K562 (cell line): ENCODE measurements around the gene USF2. TPM values are rescaled to one million over a fixed set of nuclear protein-coding genes. Genes with fewer than 3 reads are reported as not detected.

Experiments used
- ATAC-seq: fragments of 200-7000 bp; cut with Tn5 transposase; 3 replicates; pipeline ENCODE4 v1.9.1; 2020; ENCODE audit warnings: moderate library complexity
- BruUV-seq: library from RNA; stranded (reverse); fragments of 400-500 nt; replicated peaks from 2 replicates; lab custom pipeline; 2021; lab: Mats Ljungman, UMichigan
- CTCF ChIA-PET: fragments of 300-600 bp; formaldehyde crosslinking; extraction: SDS; loops from one replicate; lab custom pipeline; 2021; ENCODE audit warnings: low intra/inter-chr PET ratio; lab: Yijun Ruan, JAX
- POLR2A ChIA-PET: fragments of 300-600, 350-650 bp; sonication (Branson Sonifier 250); formaldehyde crosslinking; extraction: SDS; loops from one replicate; lab custom pipeline; 2021; ENCODE audit warnings: antibody characterized with exemption, inconsistent platforms; lab: Yijun Ruan, JAX
- DNase-seq, 4 experiments: peaks; one replicate each; pipeline versions ENCODE4 v3.0.0 to v3.0.0-alpha.2; 2011 to 2018; ENCODE audit warnings: low spot score in 3 of 4, mixed read lengths in 3 of 4; ENCODE audit errors: extremely low read depth in 1 of 4
- FAIRE-seq: peaks from 2 replicates; lab custom pipeline; 2011; peaks lifted over from hg19 to GRCh38; lab: Jason Lieb, UNC
- H2AFZ ChIP-seq: 2 replicates; pipeline ENCODE4 v1.6.0; 2011; ENCODE audit warnings: low read depth, low read length, control low read depth, inconsistent platforms
- H3K27ac ChIP-seq: fragments of 200-600 bp; 3 replicates; pipeline ENCODE4 v1.8.0; 2011; ENCODE audit warnings: low read depth, mild to moderate bottlenecking, control low read depth, inconsistent platforms, low read length, moderate library complexity, mixed read lengths; ENCODE audit errors: extremely low read depth
- H3K27me3 ChIP-seq, 2 experiments: fragments of 300-600 bp in 1 of 2; 2 replicates in 1 of 2; 3 replicates in 1 of 2; pipeline versions ENCODE4 v1.6.0 to v1.8.0; 2011; ENCODE audit warnings: inconsistent platforms in 2 of 2, low read length in 2 of 2, mild to moderate bottlenecking in 1 of 2, mixed read lengths in 1 of 2, moderate library complexity in 1 of 2; ENCODE audit not compliant: control insufficient read depth in 2 of 2, insufficient read depth in 2 of 2
- H3K36me3 ChIP-seq: fragments of 300-600 bp; 3 replicates; pipeline ENCODE4 v1.8.0; 2011; ENCODE audit warnings: mild to moderate bottlenecking, low read length, inconsistent platforms; ENCODE audit not compliant: control insufficient read depth, insufficient read depth
- H3K4me1 ChIP-seq, 2 experiments: fragments of 200-600 bp in 1 of 2; replicated peaks in 1 of 2; 2 replicates in 1 of 2; 3 replicates in 1 of 2; pipeline versions ENCODE4 v1.5.1 to v1.8.0; 2011; ENCODE audit warnings: inconsistent platforms in 2 of 2, low read length in 2 of 2, mild to moderate bottlenecking in 1 of 2, mixed read lengths in 1 of 2, moderate library complexity in 1 of 2; ENCODE audit not compliant: control insufficient read depth in 2 of 2, insufficient read depth in 2 of 2
- H3K4me2 ChIP-seq: 2 replicates; pipeline ENCODE4 v1.6.1; 2011; ENCODE audit warnings: low read length, control low read depth, inconsistent platforms, mixed read lengths; ENCODE audit not compliant: insufficient read depth
- H3K4me3 ChIP-seq: fragments of 200-600 bp; sonication (generic), shearing (Covaris generic); 2 replicates; pipeline ENCODE4 v1.5.1; 2016; ENCODE audit warnings: control low read depth, inconsistent platforms
- H3K79me2 ChIP-seq: fragments of 200-600 bp; 3 replicates; pipeline ENCODE4 v1.8.0; 2011; ENCODE audit warnings: low read length, inconsistent platforms; ENCODE audit not compliant: control insufficient read depth, insufficient read depth
- H3K9ac ChIP-seq, 2 experiments: 2 replicates each; pipeline versions ENCODE4 v1.6.0 to v1.6.1; 2011; ENCODE audit warnings: low read depth in 2 of 2, low read length in 2 of 2, control low read depth in 1 of 2, inconsistent platforms in 1 of 2, mild to moderate bottlenecking in 1 of 2, mixed read lengths in 1 of 2; ENCODE audit not compliant: insufficient read depth in 1 of 2
- H3K9me1 ChIP-seq: one replicate; pipeline ENCODE4 v1.6.0; 2011; ENCODE audit warnings: inconsistent platforms, mild to moderate bottlenecking, low read length, moderate library complexity; ENCODE audit not compliant: control insufficient read depth, insufficient read depth
- H3K9me3 ChIP-seq: replicated peaks from 2 replicates; pipeline ENCODE4 v1.5.1; 2011; ENCODE audit warnings: low read depth, low read length, inconsistent platforms; ENCODE audit not compliant: control insufficient read depth, insufficient read depth
- H4K20me1 ChIP-seq: replicated peaks from 2 replicates; pipeline ENCODE4 v1.6.1; 2011; ENCODE audit warnings: low read length, inconsistent platforms, mixed read lengths; ENCODE audit not compliant: control insufficient read depth, insufficient read depth
- KDM4B ChIP-seq, 2 experiments: fragments of 450-650 bp in 1 of 2; sonication (generic) in 1 of 2; IDR thresholded peaks; 2 replicates each; pipeline ENCODE4 v1.6.1; 2016 to 2017; ENCODE audit warnings: borderline replicate concordance in 2 of 2, antibody characterized with exemption in 1 of 2, low read depth in 1 of 2, mild to moderate bottlenecking in 1 of 2
- PRDM10 ChIP-seq: fragments of 450-650 bp; IDR thresholded peaks from 2 replicates; pipeline ENCODE4 v1.6.1; 2018; ENCODE audit not compliant: partially characterized antibody
- SRSF3 ChIP-seq: fragments of 200-400 bp; formaldehyde crosslinking; IDR thresholded peaks from 2 replicates; pipeline ENCODE4 v1.6.1; 2016; ENCODE audit warnings: mild to moderate bottlenecking, low read length, moderate library complexity; ENCODE audit not compliant: insufficient read depth
- WGBS: fragments of 100-300 bp; shearing (Covaris generic); methylation state at CpG from one replicate; pipeline ENCODE4 v1.1.6; 2016; ENCODE audit warnings: low coverage, mixed read lengths; ENCODE audit not compliant: insufficient coverage; ENCODE audit errors: missing lambda C conversion rate; 5-methylcytosine and 5-hydroxymethylcytosine counted together
- in situ Hi-C: fragments of 300-500 bp; cut with MboI; formaldehyde crosslinking; loops from 4 replicates; pipeline ENCODE4 v1.15.0; 2018; ENCODE audit warnings: inconsistent platforms, mixed read lengths
- intact Hi-C: fragments of 100-400 bp; cut with micrococcal nuclease; formaldehyde crosslinking; loops from 2 replicates; pipeline ENCODE4 v1.14.2; 2022
- polyA plus RNA-seq, 8 experiments: library from polyadenylated mRNA; depleted of rRNA in 4 of 8; stranded (reverse) in 5 of 8; unstranded in 3 of 8; fragments of >200 nt; fragmentation: Nextera tagmentation in 2 of 8; fragmentation: Illumina TruSeq in 1 of 8; extraction: Ambion mirVana in 2 of 8; extraction: Trizol in 1 of 8; gene quantifications; 2 replicates each; pipeline versions ENCODE4 v1.2.1 to v1.2.3, GENCODE V29; 2011 to 2014; ENCODE audit warnings: inconsistent platforms in 1 of 8, missing spikeins in 1 of 8
- total RNA-seq, 7 experiments: library from RNA; depleted of rRNA in 6 of 7; stranded (reverse); fragments of >200 nt in 6 of 7; fragmentation: Illumina TruSeq in 2 of 7; extraction: Trizol in 2 of 7; gene quantifications; 2 replicates each; pipeline versions ENCODE4 v1.2.1 to v1.2.3, GENCODE V29; 2011 to 2021; ENCODE audit warnings: low replicate concordance in 1 of 7

The USF2 gene
- total and polyA plus RNA-seq, 9 of the 15 experiments (the other 6 are each of a cell fraction or from before 2014, with no cell fraction given), result 0.27 to 93.7 (median 58.4) TPM

GRCh38 chr19:35328851-35329285 is 60.1 kb downstream of the USF2 start, which contains the start of gene CD22:
CD22 (plus strand) TSS chr19:35329187; CDS start chr19:35332041, 2,854 bp downstream.
- no peak within 1 kb of the TSS for H3K4me3 ChIP-seq
- no peak within 1 kb of the TSS for H3K4me2 ChIP-seq
- H3K9ac ChIP-seq, result no peak within 1 kb of the TSS
- ATAC-seq, result no peak
- no peaks in the 10 kb centered on the region for H3K27me3 ChIP-seq
- intact Hi-C loops, result no loop called here
- DNase-seq, result no peak
- no TSS peak for BruUV-seq
- no peaks in the 10 kb centered on the region for H3K79me2 ChIP-seq
- WGBS, result 51% methylated on average over 12 of the region's 12 CpGs
- ChIA-PET CTCF (no interaction called here), POLR2A (interaction anchor here (0.7 kb wide), 1 partner anchor 48 kb away, joined by 3 read pairs; no protein-coding TSS in a partner anchor)
- TF ChIP-seq SRSF3 (no peak), KDM4B (IDR thresholded peaks at IDR 0.05; ENCODE audit: borderline replicate concordance in 2 of 2, low read depth in 1 of 2) (no peak), PRDM10 (peak; percentile 72)
- FAIRE-seq, result no peak
- in situ Hi-C loops, result no loop called here
- no peak within 1 kb of the TSS for H3K27ac ChIP-seq
- H3K4me1 ChIP-seq, result peaks cover 2 to 12% of the 10 kb centered on the region in 2 experiments; a peak in 4 of 5 replicates
- no peaks in the 10 kb centered on the region for H3K9me1 ChIP-seq
- no peaks in the 10 kb centered on the region for H3K36me3 ChIP-seq
- H2AFZ ChIP-seq, result no peak within 1 kb of the TSS
- H3K9me3 ChIP-seq, result no peaks in the 10 kb centered on the region
- H4K20me1 ChIP-seq, result no peaks in the 10 kb centered on the region
